GM12801 (cell line): ENCODE data around the gene FARSB.

Source experiments
- TF ChIP-seq, protein P1 (sequence below): IDR thresholded peaks from one replicate; pipeline ENCODE4 v1.5.1; 2011; ENCODE audit warnings: control low read depth; ENCODE audit not compliant: insufficient read length; ENCODE audit errors: extremely low read depth

Gene FARSB

DNA sequence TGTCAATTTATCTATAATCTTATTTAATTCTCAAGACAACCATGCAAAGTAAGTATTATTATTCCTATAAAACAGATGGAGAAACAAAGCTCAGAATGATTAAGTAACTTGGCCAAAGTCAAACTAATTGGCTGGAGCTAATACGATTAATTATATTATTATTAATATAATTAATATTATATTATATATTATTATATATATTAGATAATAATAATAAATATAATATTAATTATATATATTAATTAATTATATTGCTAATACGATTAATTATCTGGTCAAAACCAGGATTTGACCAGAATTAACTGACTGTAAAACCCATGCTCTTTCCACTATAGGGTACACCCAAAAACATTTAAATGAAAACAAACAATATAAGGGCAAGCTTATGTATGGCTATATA is 52.4 kb downstream of the FARSB start:
- TF ChIP-seq, protein P1, sequence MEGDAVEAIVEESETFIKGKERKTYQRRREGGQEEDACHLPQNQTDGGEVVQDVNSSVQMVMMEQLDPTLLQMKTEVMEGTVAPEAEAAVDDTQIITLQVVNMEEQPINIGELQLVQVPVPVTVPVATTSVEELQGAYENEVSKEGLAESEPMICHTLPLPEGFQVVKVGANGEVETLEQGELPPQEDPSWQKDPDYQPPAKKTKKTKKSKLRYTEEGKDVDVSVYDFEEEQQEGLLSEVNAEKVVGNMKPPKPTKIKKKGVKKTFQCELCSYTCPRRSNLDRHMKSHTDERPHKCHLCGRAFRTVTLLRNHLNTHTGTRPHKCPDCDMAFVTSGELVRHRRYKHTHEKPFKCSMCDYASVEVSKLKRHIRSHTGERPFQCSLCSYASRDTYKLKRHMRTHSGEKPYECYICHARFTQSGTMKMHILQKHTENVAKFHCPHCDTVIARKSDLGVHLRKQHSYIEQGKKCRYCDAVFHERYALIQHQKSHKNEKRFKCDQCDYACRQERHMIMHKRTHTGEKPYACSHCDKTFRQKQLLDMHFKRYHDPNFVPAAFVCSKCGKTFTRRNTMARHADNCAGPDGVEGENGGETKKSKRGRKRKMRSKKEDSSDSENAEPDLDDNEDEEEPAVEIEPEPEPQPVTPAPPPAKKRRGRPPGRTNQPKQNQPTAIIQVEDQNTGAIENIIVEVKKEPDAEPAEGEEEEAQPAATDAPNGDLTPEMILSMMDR = no peak

DNA sequence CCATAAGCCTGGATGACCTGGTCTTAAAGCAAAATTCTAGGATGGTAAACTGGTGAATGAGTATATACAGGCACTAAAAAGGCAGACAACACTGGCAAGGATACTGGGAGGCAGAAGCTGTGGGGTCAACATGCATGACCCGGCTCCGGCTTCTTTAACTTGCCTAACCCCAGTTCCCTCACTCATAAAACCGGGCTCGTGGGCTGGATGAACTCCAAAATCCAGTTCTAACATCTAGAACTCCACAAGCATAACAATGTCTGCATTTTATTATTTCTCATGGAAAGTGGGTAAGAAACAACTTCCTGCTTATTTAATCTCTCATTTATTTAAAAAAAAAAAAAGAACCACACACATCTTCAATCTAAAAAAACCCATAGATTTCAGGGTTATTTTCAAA is 57.3 kb downstream of the FARSB start:
- TF ChIP-seq, protein P1 = no peak

DNA sequence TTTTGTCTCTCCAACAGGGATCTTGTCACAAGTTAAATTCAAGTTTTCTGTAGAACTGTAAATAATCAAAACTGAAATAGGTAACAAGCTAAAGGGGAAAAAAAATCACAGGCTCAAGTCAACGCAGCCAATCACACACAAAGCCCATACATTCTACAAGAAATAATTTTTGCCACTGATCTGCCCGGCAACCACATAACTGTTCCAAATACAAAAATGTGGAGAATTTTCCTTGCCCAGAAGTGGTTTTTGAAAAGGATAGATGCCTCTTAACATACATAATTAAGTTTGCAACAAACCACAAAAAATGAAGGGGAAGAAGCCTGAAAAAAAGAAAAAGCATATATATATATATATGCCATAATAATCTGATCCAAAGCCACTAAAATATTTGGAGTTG is 60.3 kb downstream of the FARSB start:
- TF ChIP-seq, protein P1 = no peak

DNA sequence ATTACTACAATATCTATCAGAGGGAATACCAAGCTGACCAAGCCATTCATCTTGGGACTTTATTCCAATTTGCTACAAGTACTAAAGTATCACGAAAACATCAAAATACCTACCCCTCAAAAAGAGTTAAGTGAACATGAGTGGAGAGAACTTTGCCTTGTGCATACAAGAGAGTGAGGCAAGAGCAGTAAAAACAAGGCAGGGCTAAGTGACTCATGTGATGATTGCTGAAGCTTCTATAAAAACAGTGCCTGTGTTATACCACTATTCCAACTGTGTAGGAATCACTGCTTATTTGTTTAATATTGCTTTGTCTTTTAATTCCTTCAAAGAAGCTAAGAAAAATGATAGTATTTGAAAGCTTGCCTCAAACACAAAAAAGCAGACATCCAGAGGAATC is 61.2 kb downstream of the FARSB start:
- TF ChIP-seq, protein P1 = no peak

DNA sequence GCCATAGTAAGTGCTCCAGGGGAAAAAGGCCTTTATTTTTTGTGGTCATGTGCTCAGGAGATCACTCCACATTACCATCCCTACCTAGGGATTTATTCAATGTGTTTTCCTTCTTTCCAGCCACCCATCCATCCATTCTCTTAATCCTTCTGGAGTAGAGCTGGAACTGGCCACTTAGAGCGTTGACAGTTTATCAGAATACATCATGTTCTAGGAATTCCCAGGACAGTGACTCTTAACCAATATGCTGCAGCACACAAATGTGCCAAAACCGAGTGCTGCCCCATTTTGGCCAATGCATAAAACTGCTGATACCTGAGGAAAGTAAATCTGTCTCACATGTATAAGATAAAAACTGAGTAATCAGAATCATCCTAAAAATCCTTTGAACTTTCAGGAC is 63.7 kb downstream of the FARSB start:
- TF ChIP-seq, protein P1 = no peak

DNA sequence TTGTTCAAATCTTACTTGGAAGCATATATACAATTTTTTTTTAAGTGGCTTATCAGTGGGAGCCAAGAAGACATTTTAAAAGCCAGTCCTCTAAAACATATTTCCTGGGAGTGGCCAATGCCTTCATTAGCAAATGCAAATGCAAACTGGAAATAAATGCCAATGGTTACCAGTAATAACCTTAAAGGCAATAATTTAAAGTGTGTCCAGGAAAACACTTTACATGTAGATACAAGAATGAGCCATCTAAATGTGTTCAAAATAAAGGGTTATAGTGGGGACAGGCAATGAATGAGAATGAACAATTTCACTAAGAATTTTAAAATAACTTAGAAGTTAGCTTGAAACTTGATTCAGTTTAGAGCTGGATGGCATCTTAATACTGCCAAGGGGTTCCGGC is 64.2 kb downstream of the FARSB start:
- TF ChIP-seq, protein P1 = no peak

DNA sequence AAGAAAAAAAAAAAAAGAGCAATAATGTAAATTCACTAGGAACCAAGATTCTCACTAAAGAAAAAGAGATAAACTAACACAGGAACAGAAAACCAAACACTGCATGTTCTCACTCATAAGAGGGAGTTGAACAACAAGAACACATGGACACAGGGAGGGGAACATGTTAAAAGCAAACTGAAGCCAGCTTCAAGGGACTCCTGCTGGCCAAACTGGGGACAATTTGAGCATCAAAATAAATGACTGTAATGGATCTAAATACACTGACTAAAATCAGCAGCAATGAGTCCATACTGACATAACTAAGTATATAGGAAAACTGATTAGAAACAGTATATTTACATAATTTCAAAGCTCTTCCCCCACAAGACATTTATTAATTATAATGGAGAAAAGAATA is 73.0 kb downstream of the FARSB start:
- TF ChIP-seq, protein P1 = no peak

DNA sequence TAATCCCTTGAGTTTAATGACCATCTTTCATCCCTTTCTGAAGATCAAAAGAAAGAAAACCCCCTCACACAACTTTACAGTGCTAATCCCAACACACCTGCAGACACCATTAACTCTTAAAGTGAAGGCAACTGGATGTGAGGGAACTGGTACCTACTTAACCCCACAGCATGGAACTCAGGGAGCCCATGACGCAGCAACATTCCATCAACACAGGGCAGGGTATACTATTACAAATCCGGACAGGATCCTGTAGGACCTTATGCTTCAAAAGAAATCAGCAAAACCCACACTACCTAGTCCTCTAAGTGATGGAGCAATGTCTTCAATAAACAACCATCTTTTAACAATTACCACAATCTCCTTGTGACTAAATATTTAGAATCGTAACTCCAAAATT is 78.6 kb downstream of the FARSB start:
- TF ChIP-seq, protein P1 = no peak
